GM18519 (cell line): ENCODE measurements around the gene YIPF6.
A peak's percentile ranks its signal among the peaks of the same experiment; 100 is the strongest.
"Not testable (repeated sequence)": the region's sequence is repeated elsewhere in the genome, so short reads cannot be mapped to it uniquely, and the experiment has no call there.

ENCODE experiments used
- ATAC-seq: cut with Tn5 transposase; IDR thresholded peaks from one replicate; pipeline ENCODE4 v1.9.1; 2021; ENCODE audit warnings: mild to moderate bottlenecking, moderate library complexity; ENCODE audit not compliant: unreplicated experiment, low FRiP score

YIPF6 gene, protein sequence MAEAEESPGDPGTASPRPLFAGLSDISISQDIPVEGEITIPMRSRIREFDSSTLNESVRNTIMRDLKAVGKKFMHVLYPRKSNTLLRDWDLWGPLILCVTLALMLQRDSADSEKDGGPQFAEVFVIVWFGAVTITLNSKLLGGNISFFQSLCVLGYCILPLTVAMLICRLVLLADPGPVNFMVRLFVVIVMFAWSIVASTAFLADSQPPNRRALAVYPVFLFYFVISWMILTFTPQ

DNA sequence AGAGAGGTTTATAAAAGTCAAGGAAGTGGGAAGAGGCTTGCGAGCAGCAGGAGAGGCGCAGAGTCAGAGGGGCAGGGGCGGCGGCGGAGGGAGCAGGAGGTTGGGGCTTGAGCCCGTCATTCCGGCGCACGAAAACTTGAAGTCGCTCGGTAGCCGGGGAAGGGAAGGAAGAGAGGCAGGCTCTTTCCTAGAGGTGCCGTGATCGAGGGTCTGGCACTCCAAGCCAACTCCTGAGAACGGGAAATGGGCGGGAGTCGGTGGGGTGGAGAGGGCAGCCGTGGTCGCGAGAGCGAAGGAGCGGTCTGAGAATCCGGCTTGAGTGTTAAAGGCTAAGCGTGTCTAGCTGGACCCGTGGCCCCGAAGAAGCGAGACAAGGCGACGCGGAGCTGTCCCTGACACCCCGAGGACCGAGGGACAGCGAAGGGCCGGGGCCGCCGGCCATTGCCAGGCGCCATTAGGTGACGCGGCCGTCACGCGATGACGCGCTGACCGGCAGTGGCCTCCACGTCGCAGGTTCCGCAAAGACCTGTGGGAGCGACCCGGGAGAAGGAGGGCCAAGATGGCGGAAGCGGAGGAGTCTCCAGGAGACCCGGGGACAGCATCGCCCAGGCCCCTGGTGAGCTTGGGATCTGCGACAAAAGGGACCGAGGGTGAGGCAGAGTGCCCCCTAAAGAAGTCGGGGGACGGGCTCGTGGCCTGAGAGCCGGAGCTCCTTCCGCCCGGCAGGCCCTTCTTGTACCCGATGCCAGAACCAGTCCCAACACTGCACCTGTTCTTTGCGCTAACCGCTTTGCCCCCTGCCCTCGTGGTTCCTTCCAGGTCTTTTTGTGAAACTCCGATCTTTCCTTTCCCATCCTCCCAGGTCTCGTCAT lies at the start of gene YIPF6:
TSS of gene YIPF6 (plus strand) at position 544 of the 872 bp plus-strand sequence. CDS start at position 560, 16 bp downstream.
- peak; percentile 99 for ATAC-seq

DNA sequence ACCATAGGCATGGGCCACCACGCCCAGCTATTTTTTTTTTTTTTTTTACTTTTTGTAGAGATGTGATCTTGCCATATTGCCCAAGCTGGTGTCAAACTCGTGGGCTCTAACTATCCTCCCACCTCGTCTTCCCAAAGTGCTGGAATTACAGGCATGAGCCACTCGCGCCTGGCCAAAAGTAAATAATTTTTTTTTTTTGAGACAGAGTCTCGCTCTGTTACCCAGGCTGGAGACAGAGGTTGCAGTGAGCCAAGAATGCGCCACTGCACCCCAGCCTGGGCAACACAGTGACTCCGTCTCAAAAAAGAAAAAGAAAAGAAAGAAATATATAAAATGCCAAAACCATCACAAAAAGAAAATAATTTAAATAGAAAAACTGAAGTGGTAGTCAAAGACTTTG lies 47.1 kb upstream of the YIPF6 start:
- no peak for ATAC-seq

DNA sequence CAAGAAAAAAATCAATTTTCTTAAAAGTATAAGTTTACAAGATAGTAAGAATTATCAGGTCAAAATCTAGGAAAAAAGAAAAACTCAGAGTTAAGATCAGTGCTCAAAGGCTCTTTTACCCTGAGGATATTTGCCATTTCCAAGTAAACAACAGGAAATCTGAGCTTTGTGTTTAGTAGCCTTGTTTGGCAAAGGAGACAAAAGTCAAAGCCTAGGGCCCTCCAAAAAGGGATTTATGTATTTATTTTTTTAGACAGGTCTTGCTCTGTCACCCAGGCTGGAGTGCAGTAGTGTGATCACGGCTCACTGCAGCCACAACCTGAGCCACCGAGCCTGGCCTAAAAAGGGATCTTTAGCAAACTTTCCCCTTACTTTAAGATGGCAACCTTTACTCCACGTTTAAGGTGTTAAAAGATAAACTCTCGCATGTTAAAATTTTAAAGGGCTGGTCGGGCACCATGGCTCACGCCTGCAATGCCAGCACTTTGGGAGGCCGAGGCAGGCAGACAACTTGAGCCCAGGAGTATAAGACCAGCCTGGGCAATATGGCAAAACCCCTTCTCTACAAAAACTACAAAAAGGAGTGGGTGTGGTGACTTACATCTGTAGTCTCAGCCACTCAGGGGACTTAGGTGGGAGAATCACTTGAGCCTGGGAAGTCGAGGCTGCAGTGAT lies 44.2 kb upstream of the YIPF6 start:
- no peak for ATAC-seq

DNA sequence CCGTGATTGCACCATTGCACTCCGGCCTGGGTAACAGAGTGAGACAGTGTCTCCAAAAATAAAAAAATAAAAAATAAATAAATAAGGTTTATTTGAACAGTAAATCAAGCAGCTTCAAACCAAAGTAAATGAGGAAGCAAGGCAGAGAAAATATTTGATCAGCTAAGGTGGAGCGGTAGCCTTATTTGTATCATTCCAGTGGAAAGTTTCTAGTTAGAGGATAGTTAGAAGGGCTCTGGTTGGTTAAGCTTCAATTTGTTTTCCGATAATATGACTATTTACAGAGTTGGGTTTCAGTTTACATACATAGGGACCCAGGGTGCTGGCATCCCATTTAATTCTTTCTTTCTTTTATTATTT lies 43.7 kb upstream of the YIPF6 start:
- no peak for ATAC-seq

DNA sequence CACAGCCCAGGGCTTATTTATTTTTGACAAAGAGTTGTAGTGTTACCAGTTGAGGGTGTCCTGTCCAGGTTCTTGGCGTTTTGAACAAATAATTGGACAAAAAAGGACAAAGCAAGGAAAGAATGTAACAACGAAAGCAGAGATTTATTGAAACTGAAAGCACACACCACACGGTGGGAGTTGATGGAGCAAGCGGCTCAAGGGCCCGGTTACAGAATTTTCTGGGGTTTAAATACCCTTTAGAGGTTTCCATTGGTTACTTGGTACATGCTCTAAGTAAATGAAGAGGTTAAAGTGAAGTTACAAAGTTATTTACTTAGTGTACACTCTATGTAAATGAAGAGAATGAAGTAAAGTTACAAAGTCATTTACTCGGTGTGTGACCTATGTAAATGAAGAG lies 37.8 kb upstream of the YIPF6 start:
- ATAC-seq = no peak

DNA sequence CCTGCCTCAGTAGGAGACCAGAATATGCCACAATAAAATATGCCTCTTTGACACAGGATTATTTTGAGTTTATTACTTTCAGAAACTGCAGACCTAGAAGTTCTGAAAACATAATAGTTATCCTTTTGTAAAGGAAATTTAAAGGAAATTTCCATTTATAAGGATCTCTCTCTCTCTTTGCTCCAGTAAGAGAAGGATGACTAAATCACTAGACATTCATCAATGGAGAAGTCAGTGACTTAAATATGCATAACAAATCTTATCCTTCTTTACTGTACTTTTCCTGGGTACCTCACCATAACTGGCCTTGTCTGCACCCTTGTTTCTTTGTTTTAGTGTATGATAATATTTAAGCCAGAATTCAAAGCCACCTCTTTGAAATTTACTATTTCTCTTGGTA lies 37.3 kb upstream of the YIPF6 start:
- ATAC-seq = no peak

DNA sequence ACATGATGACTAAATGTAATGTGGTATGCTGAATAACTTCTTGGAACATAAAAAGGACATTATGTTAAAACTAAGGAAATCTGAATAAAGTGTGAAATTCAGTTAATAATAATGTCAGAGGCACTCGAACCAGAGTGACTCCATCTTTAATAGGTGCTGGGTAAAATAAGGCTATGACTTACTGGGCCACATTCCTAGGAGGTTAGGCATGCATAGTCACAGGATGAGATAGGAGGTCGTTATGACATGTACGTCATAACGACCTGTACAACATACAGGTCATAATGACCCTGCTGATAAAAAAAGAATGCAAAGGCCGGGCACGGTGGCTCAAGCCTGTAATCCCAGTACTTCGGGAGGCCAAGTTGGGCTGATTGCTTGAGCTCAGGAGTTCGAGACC lies 36.7 kb upstream of the YIPF6 start:
- no peak for ATAC-seq

DNA sequence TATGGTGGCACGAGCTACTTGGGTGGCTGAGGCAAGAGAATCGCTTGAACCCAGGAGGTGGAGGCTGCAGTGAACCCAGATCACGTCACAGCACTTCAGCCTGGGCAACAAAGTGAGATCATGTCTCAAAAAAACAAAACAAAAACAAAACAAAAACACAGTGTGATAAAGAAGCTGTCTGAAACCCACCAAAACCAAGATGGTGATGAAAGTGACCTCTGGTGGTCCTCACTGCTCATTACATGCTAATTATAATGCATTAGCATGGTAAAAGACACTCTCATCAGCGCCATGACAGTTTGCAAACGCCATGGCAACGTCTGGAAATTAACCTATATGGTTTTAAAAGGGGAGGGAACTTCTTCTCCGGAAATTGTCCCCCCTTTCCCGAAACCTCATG lies 36.2 kb upstream of the YIPF6 start:
- peak; percentile 59 for ATAC-seq

DNA sequence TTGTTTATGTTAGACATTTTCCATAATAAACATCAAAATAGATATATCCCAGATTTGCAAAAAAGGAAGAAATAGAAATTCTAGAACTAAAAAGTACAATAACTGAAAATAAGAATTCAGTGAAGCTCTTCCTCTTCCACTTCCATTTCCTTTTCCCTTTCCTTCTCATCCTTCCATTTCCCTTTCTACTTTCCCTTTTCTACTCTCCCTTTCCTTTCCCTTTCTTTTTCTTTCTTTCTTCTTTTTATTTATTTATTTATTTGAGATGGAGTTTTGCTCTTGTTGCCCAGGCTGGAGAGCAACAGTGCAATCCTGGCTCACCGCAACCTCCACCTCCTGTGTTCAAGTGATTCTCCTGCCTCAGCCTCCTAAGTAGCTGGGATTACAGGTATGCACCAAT lies 35.0 kb upstream of the YIPF6 start:
- no peak for ATAC-seq

DNA sequence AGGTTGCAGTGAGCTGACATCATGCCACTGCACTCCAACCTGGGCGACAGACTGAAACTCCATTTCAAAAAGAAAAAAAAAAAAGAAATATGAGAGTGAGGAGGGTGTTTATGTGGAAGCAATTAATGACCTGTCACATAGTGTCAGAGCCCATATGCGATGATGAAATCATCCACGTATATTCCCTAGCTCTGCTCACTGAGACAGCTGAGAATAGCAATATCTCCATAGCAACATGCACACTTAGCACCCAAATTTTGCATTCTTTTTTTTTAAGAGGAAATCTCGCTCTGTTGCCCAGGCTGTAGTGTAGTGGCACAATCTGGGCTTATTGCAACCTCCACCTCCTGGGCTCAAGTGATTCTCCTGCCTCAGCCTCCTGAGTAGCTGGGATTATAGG lies 34.1 kb upstream of the YIPF6 start:
- no peak for ATAC-seq

DNA sequence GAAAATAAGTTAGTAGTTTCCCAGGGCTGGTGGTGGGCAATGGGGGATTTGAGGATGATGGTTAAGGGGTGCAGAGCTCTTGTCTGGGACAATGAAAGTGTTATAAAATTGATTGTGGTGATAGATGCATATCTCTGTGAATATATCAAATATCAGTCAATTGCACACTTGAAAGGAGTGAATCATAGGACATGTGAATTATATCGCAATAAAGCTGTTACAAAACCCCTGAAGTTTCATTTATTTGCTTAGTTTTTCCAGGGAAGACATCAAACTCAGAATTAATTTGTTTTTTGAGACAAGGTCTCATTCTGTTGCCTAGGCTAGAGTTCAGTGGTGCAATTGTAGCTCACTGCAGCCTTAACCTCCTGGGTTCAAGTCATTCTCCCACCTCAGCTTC lies 17.9 kb upstream of the YIPF6 start:
- no peak for ATAC-seq

DNA sequence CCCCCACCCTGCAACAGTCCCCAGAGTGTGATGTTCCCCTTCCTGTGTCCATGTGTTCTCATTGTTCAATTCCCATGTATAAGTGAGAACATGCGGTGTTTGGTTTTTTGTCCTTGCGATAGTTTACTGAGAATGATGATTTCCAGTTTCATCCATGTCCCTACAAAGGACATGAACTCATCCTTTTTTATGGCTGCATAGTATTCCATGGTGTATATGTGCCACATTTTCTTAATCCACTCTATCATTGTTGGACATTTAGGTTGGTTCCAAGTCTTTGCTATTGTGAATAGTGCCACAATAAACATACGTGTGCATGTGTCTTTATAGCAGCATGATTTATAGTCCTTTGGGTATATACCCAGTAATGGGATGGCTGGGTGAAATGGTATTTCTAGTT lies 12.7 kb upstream of the YIPF6 start:
- not testable (repeated sequence) for ATAC-seq

DNA sequence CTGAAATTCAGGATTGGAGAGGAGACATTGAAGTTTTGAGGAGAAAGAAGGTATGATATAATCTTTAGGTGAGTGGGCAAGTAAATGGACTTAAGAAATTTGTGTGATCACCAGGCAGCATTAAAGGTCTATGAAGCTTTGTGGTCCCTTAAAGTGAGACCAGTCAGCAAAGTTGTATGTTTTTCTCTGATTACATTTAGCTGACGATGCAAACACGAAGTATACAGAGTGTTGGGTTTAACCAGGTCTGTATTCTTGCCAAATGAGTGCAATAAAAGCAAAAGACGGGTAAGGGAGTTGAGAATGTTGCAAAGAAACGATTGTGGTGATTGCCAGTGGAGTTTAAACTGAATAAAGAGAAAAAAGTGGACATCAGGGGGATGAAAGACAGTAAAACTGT lies 11.6 kb upstream of the YIPF6 start:
- ATAC-seq = no peak

DNA sequence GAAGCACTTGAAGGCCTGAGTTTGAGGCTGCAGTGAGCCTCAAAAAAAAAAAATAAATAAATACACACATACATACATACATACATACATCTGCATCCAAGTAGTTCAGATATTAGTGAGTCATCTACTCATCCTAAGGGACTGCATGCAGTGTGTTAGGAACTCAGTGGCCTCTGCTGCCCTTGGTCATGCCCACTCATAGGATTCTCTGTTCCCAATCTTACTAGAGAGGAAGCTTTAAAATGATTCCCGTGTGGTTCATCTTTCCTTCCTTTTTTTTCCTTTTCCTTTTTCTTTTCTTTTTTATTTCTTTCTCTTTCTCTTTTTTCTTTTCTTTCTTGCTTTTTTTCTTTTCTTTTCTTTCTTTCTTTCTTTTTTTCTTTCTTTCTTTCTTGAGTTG lies 10.9 kb upstream of the YIPF6 start:
- no peak for ATAC-seq

DNA sequence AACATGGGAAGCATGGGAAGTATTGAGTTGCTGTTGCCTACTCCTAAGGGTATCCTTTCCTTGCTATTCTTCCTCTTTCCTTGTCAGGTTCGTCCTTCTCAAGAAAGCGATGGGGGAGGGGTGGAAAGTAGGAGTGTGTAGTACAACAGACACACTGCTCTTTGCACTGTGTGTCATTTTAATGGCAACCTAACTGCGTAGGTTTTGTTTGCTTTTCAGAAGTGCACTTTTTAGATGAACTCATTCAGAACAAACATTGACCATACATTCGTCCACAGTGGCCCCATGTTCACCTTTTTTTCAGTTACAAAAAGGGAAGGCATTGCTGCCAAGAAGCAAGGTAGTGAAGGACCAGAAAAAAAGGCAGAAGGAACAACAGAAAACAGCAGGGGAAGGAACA lies 10.2 kb upstream of the YIPF6 start:
- ATAC-seq = no peak

DNA sequence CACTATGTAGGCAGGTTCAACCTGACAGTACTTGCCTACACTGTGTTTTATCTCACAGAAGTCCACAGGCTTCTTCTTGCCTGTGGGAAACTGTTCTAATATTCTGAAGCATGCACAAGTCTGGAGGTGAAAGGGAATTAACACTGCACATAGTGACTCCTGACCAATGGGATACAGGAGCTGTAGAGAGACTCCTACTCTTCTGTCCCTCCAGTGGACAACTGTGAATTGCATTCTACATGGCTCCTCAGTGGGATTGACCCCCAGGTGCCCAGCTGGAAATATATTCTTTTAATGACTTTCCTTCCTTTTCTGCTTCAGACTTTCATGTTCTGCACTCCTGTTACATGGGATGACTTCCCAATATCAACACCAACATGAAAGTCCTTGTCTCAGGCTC lies 8.2 kb upstream of the YIPF6 start:
- ATAC-seq = no peak

DNA sequence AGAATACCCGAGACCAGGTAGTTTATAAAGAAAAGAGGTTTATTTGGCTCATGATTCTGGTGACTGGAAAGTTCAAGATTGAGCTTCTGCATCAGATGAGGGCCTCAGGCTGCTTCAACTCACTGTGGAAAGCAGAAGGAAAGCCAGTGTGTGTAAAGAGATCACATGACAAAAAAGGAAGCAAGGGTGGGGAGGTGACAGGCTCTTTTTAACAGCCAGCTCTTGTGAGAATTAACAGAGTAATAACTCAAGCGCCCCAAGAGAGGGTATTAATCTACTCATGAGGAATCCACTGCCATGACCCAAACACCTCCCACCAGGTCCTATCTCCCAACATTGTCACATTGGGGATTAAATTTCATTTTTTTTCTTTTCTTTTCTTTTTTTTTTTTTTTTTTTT lies 6.3 kb upstream of the YIPF6 start:
- no peak for ATAC-seq

DNA sequence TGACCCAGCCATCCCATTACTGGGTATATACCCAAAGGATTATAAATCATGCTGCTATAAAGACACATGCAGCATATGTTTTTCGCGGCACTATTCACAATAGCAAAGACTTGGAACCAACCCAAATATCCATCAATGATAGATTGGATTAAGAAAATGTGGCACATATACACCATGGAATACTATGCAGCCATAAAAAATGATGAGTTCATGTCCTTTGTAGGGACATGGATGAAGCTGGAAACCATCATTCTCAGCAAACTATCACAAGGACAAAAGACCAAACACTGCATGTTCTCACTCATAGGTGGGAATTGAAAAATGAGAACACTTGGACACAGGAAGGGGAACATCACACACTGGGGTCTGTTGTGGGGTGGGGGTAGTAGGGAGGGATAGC lies 5.1 kb upstream of the YIPF6 start:
- not testable (repeated sequence) for ATAC-seq

DNA sequence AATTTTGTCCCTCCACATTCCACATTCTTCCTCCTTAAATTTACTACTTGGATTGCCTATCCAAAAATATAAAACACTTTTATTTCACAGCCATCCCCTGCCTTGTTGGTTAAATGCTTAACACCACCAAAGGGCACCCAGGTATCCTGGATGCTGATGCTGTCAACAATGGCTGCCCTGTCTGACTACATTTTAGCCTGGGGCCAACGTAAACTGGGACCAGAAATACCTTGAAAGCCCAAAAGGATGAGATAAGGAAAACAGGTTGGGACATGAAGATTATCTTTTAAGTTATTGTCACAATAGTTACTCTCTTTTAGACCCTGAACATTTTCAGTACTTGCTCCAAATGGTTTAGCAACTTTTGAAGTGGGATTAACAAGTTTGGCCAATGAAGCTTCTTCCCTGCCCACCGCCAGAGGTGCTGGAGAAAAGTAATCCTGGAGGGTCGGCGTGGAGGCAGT lies 775 bp upstream of the YIPF6 start:
- no peak for ATAC-seq

DNA sequence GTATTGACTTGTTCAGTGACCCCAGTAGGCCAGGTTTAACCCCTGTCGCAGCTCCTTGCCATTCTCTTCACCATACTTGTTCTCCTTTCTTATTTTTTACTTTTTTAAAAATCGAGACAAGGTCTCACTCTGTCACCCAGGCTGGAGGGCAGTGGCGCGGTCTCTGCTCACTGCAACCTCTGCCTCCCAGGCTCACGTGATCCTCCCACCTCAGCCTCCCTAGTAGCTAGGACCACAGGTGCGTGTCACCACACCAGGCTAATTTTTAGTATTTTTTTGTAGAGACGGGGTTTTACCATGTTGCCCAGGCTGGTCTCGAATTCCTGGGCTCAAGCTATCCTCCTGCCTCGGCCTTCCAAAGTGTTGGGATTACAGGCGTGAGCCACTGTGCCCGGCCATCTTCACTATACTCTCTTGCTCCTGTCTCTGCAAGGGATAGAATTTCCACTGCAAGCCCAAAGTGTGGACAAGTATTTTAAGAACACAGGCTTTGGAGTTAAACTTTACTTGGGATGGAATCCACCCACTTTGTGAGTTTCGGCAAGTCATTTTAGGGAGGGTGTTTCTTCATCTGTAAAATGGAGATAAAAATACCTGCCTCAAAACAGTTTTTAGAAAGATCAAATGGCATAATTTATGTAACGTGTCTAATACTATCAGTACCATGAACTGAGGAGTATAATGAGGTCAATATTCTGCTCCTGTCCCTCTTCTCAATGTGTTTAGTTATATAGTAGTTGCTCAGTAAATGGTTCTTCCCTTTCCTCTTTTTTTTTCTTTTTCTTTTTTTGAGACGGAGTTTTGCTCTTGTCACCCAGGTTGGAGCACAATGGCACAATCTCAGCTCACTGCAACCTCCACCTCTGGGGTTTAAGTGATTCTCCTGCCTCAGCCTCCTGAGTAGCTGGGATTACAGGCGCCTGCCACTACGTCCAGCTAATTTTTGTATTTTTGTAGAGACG lies 973 bp downstream of the YIPF6 start:
- ATAC-seq = no peak
